Amniotic stem cell (primary cell): ENCODE measurements around the gene FERMT2.

Source experiments
- DNase-seq: peaks from one replicate; lab custom pipeline; 2025; lab: John Stamatoyannopoulos, UW

Gene FERMT2

DNA sequence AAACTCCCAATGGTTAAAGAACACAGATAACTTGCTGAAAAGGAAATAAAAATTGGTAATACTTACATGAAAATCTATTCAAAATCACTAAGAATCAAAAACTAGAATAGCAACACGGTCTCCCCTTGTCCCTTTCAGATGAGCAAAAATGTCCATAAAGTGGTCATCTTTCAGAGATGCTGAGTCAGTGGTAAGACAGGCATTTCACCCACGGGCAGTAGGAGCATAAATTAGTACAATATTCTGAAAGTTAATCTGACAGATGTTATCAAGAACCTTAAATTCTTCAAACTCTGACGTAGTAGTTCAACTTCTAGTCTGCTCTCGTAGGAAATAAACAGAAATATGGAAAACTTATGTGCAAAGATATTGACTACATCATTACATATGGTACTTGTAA lies 126.4 kb downstream of the FERMT2 start:
- DNase-seq, result no peak

DNA sequence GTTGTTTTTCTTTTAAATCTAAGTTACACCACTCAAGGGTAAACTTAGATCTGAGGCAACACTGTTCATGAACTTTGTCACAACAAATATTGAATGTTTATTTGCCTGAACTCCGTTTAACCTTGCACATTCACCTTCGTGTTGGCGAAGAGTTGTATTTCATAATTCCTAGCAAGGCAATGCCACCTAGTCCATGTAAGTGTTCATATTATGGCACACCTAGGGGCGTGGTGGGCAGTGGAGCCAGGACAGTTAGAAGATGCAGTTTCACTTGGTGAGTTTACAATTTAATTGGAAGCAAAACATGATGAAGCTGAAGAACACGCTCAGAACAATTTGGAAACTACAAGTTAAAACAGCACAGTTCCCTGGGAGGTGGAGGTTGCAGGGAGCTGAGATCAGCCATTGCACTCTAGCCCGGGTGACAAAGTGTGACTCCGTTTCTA lies 129.0 kb downstream of the FERMT2 start:
- DNase-seq, result no peak

DNA sequence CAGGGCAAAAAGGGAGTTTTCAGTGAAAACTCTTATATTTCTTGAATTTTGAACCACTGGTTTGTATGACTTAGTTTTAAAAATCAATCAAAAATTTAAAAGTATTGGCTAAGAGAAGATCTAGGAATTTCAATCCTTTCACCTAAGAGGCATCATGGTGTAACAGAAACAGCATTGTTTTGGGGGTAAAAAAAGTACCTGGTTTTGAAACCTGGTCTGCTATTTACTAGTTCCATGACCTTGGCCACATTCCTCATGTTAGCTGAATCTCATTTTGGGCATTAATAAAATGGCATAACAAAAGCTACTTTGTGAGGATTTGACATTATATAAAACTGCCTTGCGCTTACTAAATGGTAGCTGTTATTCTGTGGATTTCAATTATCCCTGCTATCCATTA lies 142.7 kb downstream of the FERMT2 start:
- DNase-seq, result no peak
